HG02852 (cell line): ENCODE results near the gene TPM3.
"Not testable (repeated sequence)": the region's sequence is repeated elsewhere in the genome, so short reads cannot be mapped to it uniquely, and the experiment has no call there.

Experiments used
- ATAC-seq: cut with Tn5 transposase; IDR thresholded peaks from one replicate; pipeline ENCODE4 v1.9.1; 2021; ENCODE audit warnings: mild to moderate bottlenecking, moderate library complexity; ENCODE audit not compliant: unreplicated experiment

Gene TPM3

GRCh38 chr1:154206196-154206595, 14.3 kb upstream of the TPM3 start, which contains the start of gene CFAP141:
CFAP141 (minus strand) TSS chr1:154206333; CDS start chr1:154206307, 26 bp downstream.
- no peak for ATAC-seq

GRCh38 chr1:154205778-154206177, 13.9 kb upstream of the TPM3 start:
- not testable (repeated sequence) for ATAC-seq

GRCh38 chr1:154199563-154199879, 7.6 kb upstream of the TPM3 start:
- no peak for ATAC-seq

- ATAC-seq: no peak
These were observed 7.1 kb upstream of the TPM3 start for GRCh38 chr1:154198756-154199562.

GRCh38 chr1:154193821-154194220, 1.9 kb upstream of the TPM3 start:
- no peak for ATAC-seq

GRCh38 chr1:154192476-154192875, 576 bp upstream of the TPM3 start:
- ATAC-seq: no peak

GRCh38 chr1:154190550-154190949, 1.4 kb downstream of the TPM3 start:
- ATAC-seq: no peak

- no peak for ATAC-seq
These were observed 4.9 kb downstream of the TPM3 start for GRCh38 chr1:154186852-154187501.

GRCh38 chr1:154186177-154186576, 5.7 kb downstream of the TPM3 start:
- no peak for ATAC-seq

- ATAC-seq: peak; percentile 71
These were observed 8.6 kb downstream of the TPM3 start for GRCh38 chr1:154183046-154183915.

- ATAC-seq: peak; percentile 55
These were observed 9.4 kb downstream of the TPM3 start for GRCh38 chr1:154182344-154183045.

GRCh38 chr1:154181944-154182343, 10.0 kb downstream of the TPM3 start:
- no peak for ATAC-seq

- ATAC-seq: no peak
These were observed 11.8 kb downstream of the TPM3 start for GRCh38 chr1:154179946-154180687.

GRCh38 chr1:154178911-154179811, 12.7 kb downstream of the TPM3 start:
- ATAC-seq: no peak

- ATAC-seq: no peak
These were observed 13.9 kb downstream of the TPM3 start for GRCh38 chr1:154178013-154178412.

- no peak for ATAC-seq
These were observed 15.6 kb downstream of the TPM3 start for GRCh38 chr1:154176337-154176736.

GRCh38 chr1:154174654-154175053, 17.2 kb downstream of the TPM3 start:
- ATAC-seq: no peak

GRCh38 chr1:154171880-154172279, 20.0 kb downstream of the TPM3 start:
- no peak for ATAC-seq

- no peak for ATAC-seq
These were observed 20.7 kb downstream of the TPM3 start for GRCh38 chr1:154171223-154171583.
